Activated CD4-positive, CD25-positive, alpha-beta regulatory T cell treated with anti-CD3 and anti-CD28 coated beads, Interleukin-2, amount 50 U/mL, for 24 hours (primary cell): ENCODE results near the gene CHORDC1.
"Not testable (repeated sequence)": the region's sequence is repeated elsewhere in the genome, so short reads cannot be mapped to it uniquely, and the experiment has no call there.

Source experiments
- ATAC-seq, 2 donors: fragments of 150-1000 bp; cut with Tn5 transposase; one replicate each; pipeline ENCODE4 v1.10.0; 2021; ENCODE audit warnings: mild to moderate bottlenecking in 1 of 2, moderate library complexity in 1 of 2

CHORDC1 gene

DNA sequence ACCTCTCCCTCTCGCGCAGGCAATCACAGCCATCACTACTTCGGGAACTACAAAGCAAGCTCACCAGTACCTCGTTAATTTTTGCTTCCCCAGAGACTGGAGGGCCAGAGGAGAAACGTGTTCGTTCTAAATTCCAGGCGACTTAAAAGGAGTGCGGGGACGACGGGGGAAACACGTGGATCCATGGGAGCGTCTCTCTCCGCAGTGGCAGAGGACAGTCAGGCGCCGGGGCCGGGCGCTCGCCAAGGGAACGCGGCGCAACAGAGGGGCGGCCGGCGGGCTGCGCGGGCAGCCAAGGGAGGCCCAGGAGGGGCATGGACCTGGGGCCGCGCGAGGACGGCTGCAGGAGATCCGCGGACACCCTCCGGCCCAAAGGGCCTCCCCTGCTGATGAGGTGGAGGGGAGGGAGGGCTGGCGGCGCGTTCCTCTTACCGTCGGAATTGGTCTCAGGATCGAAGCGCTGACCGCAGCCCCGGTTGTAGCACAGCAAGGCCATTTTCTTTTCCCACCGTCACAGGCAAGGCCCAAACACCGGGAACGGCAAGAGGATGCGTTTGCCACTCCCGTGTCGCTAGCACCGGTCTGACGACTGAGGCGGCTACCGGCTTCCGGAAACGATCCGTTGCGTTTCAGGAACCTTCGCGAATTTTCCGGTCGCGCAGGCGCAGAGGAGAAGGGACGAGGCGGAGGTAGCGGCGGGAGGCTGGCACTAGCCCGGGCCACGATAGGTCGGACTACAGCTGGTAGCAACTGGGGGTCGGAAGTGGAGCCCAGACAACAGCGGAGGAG, at the start of gene CHORDC1:
TSS of gene CHORDC1 (minus strand) at position 591 of the 789 bp plus-strand sequence. CDS start at position 496, 95 bp downstream.
- peak; percentile 91 for ATAC-seq

DNA sequence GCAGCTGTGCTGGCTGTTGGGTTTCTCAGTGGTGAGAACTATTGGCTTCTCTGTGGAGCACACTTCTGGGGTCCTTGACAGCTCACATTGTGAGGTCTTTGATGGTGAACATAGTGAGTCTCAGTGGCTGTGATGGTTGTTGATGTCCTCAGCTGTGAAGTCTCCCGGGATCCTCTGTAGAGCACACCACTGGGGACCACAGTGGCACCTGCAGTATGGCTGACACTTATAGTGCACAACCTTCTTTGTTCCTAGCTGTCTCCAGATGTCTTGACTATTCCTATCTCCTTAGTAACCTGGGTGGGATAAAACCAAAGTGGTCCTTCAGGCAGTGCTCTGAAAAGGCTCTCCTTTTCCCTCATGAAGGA, 34.3 kb upstream of the CHORDC1 start:
- no peak for ATAC-seq

DNA sequence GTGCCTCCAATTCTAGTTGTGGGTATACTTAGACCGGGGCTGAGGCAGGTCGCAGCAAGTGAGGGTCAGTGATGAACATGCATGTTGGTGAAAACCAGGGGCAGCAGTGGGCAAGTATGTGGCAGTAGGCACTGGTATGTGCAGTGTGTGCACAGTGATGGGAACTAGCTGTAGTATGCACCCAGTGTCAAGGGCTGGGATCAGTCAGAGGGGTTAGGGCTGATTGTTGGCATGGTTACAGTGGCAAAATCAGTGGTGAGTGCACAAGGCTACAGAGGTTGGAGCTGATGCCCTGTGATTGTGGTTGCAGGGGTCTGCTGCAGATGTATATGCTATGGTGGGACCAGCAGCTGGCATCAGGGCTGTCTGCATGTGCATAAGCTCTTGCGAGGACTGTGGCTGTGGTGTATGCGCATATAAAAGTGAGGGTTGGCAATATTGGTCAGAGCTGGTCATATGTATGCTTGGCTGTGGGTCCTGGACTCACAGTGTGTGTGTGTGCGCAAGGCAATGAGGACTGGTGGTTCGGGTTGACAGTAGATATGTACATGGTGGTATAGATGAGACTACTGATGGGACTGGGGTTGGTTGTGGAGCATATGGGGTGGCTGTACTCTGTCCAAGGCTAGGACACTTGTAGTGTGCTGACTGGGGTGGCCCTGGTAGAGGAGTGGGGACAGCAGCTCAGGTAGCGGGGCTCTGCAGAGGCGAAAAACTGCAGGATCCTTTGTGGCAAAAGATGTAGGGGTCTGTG, 33.7 kb upstream of the CHORDC1 start:
- ATAC-seq: no peak

DNA sequence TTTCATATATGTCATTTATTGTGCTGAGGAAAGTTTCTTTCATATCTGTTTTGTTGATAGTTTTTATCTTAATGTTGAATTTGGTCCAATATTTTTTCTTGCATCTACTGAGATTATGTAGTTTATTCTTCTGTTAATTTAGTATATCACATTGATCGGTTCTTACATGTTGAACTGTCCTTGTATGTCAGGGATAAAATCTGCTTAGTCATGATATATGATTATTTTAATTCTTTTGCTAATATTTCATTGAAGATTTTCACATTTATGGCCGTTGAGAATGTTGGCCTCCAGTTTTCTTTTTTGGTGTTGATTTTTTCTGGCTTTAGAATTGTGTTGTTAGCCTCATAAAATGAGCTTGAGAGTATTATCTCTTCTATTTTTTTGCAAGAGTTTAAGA, 31.2 kb upstream of the CHORDC1 start:
- no peak for ATAC-seq

DNA sequence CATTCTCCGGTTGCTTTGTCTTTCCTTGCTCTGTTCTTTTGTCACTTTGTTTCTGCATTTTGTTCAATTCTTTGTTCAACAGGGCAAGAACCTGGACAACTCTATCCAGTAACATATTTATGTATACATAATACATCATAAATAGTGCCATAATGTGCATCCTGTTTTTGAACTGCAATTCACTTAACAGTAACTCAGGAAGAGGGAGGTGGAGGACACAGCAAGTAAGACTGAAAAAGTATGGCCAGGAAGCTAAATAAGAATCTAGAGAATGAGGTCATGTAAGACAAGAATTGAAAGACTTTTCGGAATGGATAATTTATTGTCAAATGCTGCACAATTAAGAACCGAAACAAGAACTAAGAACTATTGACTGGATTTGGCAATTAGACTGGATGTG, 29.2 kb upstream of the CHORDC1 start:
- ATAC-seq: no peak

DNA sequence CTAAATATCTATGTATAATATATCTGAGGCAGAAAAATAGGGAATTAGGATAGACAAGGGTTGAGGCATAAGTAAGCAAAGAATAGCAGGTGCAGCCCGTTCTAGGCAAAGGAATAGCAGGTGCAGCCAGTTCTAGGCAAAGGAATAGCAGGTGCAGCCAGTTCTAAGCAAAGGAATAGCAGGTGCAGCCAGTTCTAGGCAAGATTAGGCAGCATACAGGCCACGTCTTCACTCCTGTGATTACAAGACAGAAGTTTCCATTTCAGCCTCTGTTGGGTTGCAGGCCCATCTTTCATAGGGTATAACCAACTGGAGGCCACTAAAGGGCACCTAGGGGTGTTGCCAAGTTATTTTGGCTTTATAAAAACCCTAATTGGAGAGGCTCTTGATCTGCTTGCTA, 28.8 kb upstream of the CHORDC1 start:
- no peak for ATAC-seq

DNA sequence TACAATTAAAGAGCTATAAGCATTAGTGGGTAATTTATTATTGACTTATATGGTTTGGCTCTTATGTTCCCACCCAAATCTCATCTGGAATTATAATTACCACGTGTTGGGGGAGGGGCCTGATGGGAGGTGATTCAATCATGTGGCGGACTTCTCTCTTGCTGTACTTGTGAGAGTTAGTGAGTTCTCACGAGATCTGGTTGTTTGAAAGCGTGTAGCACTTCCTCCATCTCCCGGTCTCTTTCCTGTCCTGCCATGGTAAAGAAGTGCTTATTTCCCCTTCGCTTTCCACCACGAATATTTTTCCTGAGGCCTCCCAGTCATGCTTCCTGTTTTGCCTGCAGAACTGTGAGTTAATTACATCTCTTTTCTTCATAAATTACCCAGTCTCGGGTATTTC, 28.1 kb upstream of the CHORDC1 start:
- ATAC-seq: peak in 1 of 2 donors; percentile 49

DNA sequence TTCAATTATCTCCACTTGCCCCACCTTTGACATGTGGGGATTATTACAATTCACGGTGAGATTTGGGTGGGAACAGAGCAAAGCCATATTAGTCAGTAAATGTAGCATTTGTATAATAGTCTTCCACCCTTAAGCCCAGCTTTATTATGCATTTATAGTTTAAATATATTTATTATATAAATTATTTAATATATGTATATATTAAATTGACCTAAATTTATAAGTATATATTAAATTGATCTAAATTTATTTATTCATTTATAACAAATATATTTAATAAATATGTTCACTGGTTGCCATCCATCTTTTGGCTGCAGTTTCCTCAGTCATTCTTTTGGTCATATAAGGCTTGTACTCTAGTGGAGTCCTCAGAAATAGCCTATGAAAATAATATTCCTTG, 23.6 kb upstream of the CHORDC1 start:
- ATAC-seq: no peak

DNA sequence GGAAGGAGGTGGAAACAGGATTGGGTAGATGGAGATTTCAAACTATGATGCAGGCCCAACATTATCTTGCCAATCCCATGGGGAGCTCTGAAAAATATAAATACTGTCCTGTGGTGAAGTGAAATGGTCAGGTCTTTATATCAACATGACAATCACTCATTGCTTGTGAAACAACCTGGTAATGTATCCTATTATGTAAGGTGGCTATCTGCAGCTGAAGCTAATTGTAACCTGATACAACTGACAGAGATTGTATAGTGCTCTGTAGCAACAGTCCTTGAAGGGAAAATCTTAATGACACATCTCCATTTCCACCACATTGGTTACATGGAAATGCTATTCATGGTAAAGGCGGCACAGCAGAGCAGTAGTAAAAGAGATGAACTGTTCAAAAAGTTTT, 20.7 kb upstream of the CHORDC1 start:
- ATAC-seq: no peak

DNA sequence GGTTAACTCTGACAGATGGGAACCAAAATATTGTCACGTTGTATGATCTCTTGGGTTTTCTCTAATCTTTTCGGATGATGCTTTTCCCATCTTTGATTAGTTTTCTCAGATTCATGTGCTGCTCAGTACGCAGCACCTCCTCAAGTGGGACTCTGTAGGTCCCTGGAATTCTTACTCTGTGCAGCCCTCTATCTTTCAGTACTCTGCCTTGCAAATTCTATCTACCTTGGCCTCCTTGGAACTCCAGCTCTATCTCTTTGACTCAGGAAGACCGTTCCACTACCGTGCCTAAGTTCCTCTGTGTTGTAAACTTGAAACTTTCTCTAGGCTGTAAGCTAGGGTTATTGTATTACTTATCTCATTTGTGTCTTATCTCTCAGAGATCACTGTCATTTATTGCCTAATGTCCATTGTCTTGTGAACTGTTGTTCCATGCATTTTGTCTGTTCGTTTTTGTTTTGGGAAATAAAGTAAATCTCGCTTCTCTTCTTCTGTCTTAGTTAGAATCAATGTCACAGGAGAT, 20.1 kb upstream of the CHORDC1 start:
- no peak for ATAC-seq

DNA sequence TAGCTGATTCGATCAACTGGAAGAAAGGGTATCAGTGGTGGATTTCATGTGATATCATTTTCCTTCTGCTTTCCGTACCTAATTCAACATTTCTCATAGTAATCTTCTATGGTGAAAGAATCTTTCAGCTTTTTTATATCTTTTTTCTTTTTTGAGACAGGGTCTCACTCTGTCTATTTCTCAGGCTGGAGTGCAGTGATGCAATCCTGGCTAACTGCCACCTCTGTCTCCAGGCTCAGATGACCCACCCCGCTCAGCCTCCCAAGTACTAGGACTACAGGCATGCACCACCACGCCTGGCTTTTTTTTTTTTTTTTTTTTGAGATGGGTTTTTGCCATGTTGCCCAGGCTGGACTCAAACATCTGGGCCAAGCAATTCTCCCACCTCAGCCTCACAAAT, 18.6 kb upstream of the CHORDC1 start:
- no peak for ATAC-seq

DNA sequence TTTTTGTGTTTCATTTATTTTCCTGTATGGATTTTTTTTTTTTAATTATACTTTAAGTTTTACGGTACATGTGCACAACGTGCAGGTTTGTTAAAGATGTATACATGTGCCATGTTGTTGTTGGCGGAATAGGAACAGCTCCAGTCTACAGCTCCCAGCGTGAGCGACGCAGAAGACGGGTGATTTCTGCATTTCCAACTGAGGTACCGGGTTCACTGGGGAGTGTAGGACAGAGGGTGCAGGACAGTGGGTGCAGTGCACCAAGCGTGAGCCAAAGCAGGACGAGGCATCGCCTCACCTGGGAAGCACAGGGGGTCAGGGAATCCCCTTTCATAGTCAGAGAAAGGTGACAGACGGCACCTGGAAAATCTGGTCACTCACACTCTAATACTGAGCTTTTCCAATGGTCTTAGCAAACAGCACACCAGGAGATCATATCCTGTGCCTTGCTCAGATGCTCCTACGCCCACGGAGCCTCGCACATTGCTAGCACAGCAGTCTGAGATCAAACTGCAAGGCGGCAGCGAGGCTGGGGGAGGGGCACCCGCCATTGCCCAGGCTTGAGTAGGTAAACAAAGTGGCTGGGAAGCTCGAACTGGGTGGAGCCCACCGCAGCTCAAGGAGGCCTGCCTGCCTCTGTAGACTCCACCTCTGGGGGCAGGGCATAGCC, 17.3 kb upstream of the CHORDC1 start:
- ATAC-seq: not testable (repeated sequence)

DNA sequence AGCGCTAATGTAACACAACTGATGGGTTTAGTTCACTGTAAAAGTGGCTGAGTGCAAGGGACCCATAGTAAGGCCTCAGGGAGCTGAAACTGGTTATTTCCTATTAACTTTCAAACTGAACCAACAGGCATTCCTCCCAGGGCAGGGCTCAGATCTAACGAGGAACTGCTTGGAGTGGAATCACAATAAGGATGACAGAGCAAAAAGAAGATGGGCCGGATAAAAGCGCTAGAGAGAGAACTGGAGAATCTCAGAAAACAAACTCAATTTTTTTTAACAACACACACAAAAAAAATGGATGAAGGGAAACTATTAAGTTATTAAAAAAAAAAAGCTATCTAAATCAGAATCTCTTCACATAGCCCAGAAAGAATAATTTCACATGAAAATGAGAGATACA, 14.2 kb upstream of the CHORDC1 start:
- no peak for ATAC-seq

DNA sequence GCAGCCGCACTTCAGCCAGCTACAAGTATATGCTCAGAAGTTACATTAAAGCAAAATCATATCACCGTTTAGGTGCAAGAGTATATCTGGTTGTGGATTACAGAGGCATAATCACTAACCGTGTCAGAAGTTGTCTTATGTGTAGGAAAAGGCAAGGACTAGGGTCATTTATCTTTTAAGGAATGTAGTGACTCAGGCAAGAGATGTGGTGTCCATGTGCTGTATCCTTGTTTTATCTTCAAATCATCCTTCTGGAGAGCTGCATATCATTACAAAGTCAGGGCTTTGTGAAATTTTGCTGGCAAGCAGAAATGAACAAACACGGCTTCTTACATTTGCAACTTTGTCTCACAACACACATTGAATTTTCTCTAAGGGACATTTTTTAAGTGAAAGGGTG, 12.7 kb upstream of the CHORDC1 start:
- ATAC-seq: no peak

DNA sequence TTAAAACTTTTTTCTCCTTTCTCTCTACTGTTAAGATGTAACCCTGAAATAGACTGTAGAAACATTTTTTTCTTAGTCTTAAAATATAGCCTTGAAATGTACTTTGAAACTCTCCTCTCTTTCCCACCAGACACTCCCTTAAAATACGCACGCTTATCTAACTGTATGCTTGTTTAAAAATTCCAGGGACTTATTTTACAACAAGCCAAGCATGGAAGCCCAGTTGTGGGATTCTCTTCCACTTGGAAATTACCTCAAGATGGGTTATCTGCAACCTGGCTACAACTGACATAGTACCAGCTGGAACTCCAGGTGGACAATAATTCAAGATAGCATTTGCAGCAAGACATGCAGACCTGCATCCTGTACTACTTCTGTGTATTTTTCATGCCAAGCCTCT, 12.1 kb upstream of the CHORDC1 start:
- no peak for ATAC-seq

DNA sequence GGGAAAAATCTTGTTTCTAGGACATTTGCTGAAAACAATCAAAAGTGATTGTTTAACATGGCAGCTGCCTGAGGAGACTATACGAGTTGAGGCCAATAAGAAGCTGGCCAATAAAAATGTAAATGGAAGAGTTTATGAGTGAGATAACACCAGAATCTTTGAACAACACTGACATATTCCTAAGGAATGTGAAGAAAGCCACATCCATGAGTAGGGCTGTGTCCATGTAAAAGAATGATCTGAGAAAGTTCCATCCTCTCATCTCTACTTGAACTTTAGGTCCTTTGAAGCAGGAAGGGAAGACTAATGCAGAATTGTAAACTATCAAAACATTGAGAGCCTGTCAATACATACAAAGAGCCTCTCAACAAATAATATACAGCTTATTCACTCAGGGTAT, 6.9 kb upstream of the CHORDC1 start:
- ATAC-seq: no peak

DNA sequence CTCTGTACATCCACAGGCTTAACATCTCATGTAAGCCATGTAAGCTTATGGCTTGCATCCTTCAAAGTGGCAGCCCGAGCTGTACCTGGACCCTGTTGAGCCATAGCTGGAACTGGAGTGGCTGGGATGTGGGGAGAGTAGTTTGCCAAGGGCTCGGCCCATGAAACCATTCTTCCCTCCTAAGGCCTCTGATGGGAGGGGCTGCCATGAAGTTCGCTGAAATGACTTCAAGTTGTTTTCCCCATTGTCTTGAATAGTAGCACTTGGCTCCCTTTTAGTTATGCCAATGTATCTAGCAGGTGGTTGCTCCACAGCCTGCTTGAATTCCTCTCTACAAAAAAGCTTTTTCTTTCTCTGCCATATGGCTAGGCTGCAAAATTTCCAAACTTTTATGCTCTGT, 5.2 kb upstream of the CHORDC1 start:
- ATAC-seq: no peak

DNA sequence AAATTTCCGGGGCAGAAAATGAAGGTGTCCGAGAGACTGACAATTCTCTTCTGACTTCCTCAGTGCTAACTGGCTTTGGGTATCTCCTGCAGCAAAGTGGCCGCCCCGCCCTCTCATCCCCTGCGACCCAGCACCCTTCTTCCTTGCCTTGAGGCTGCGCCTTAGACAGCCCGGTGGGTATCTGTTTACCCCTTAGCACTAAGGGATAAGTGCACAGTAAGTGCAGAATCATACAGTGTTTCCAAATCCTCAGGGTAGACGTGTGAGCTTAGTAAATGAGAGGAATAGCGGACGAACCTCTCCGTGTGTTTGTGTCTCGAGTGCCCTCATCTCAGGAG, 368 bp upstream of the CHORDC1 start:
- ATAC-seq: peak; percentile 62 to 64

DNA sequence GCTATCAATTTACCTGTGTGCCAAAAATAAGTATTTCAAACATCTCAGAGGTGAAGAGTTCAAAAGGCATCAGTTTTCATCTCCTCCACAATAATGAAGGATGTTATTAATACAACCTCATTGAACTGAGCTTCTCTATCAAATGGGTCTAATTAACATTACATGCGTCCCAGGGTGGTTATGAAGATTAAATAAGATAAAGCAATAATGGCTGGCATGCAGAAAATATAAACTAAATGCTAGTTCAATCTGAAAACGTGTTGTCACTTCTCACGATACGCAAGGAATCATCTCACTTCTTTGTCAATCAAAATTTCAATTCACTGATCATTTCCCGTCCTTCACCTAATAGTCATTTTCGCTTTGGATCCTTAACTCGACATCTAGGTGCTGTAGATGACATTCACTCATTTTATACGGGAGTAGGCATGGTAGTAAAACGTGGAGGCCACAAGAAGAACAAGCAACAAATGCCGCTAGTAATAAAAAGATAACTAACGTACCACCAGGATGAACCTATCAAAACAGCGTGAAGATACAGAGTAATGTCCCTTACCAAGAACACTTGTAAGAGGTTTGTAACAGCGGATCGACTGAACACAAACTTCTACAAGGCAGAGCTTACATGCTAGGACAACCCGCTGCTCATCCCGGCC, 918 bp downstream of the CHORDC1 start:
- peak in 1 of 2 donors; percentile 3 for ATAC-seq

DNA sequence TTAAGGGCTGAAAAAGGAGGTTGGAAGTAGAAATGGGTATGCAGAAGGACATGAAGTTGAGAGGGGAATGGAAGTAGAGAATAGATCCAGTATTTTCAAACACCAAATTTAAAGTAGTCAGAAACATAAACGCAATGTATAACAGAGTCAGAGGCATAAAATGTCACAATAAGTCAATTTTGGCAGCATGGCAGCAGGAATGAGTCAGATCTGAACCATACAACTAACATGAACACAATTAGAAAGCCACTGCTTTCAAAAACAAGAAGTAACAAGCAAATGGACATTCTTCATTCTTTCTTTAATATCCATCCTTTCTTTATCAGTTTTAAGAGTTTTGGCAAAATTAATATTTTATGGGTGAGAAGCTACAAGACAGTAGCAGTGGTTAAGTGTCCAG, 2.5 kb downstream of the CHORDC1 start:
- no peak for ATAC-seq

DNA sequence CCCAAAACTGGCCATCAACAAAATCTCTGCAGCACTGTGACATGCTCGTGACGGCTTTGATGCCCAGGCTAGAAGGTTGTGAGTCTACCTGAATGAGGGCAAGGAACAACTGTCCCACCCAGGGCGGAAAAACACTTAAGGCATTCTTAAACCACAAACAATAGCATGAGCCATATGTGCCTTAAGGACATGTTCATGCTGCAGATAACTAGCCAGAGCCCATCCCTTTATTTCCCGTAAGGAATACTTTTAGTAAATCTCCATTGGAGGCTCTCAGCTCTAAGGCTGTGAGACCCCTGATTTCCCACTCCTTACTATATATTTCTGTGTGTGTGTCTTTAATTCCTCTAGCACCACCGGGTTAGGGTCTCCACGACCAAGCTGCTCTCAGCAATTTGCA, 3.4 kb downstream of the CHORDC1 start:
- ATAC-seq: no peak

DNA sequence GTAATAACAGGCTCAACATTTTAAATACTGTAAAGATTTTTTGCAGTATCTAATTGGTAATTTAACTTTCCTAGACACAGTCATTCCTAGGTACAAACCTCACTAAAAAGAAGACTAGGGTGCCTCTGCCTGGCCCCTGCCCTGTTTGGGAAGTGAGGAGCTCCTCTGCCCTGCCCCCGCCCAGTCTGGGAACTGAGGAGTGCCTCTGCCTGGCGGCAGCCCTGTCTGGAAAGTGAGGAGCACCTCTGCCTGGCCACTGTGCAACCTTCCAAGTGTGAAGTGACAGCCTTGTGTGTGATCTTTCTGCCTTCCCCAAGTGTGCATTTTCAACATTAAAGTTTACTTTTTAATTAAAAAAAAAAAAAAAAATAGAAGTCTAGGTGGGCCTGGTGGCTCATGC, 4.2 kb downstream of the CHORDC1 start:
- ATAC-seq: no peak

DNA sequence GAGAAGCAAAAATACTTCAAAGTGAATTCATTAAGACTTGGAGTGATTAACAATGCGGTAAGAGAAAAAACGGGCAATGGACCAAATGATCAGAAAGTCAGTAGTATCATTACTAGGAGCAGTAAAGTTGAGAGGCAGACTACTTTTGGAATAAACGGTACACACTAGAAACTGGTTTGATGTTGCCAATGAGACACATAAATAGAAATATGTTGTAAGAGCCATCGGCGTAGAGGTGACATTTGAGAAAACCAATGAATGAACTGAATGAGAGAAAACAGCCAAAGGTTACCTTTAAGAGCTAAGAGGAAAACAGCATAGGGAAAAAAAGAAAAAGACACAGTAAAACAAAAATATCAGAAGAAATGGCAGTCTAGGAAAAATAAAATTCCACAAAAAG, 6.2 kb downstream of the CHORDC1 start:
- ATAC-seq: no peak
